Endometrial microvascular endothelial cells (primary cell): ENCODE measurements around the gene PLEKHB1. TPM values are rescaled to one million over a fixed set of nuclear protein-coding genes. Genes with fewer than 3 reads are reported as not detected.

Source experiments
- in situ Hi-C: cut with HindIII; loops from 2 replicates; pipeline ENCODE4 v1.10.0; 2017; ENCODE audit warnings: low sequenced_read_pairs, low pct_unique_long_range_greater_than_20kb; ENCODE audit errors: inconsistent ontology term
- total RNA-seq: library from RNA; depleted of rRNA; stranded (reverse); fragments of >200 nt; gene quantifications from one replicate; pipeline ENCODE4 v1.2.3, GENCODE V29; 2015; ENCODE audit errors: inconsistent ontology term

PLEKHB1 gene
- total RNA-seq, 1 donor from 2014 or later: not detected

DNA sequence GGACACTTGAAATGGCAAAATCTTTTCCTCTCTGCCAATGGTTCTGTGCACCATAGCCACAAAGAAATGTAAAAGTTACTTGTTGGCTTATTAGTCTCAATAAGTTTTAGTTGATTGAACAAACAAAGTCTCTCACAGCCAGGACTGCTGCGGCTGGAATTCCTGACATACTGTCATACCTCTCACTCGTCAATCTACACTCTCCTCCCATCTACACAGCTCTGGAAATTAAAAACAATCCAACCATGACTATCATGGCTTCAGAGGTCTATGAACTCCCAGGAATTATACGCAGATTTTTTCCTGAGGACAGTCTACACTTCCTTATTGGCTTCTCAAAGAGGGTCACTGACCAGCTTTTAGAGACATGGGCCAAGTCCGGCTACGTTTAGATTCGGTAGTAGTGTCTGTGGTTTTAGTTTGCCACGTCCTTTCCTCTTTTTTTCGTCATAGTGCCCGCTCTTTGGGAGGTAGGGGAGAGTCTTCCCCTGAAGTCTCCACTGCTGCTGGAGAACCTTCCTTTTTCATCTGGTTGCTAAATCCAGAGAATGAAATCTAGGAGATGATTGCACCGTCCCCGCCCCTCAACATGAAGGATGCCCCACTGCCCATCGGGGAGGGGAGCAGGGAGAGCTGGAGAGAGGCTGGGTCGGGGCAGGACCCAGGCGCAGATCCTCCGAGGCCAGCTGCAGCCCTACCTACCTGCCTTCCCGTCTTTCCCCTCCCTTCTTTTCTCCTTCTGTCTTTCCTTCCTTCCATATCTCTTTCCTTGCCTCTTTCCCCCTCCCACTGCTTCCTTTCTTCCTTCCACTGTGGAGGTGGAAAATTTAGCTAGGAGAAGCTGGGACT, 1.0 kb upstream of the PLEKHB1 start:
- in situ Hi-C loops: no loop called here

DNA sequence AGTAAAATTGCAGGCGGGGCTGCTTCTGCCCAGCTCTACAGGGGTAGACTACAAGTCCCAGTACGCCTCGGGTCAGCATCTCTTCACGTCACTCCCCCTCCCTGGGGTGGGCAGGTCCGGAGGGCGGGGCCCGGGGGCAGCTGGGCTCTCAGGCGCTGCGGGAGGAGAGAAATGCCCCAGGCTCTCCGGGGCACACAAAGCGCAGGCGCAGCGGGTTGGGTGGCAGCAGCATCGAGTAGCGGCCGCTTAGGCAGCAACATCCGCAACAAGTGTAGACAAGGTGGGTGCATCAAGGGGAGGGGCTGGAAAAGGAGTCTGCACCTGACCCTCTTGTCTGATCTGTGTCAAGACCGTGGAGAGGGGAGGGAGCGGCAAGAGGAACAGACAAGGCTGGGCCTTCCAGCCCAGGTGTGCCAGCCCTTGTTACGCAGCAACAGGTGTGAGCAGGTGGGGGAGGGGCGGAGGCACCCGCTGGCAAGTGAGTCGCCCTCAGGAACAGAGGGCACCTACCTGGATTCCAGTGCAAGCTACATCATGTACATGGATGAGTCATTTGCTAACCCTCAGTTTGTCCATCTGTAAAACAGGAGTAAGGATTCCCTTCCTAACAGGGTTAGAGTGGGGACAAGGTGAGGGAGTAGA, 1.2 kb downstream of the PLEKHB1 start:
- in situ Hi-C loops: no loop called here

DNA sequence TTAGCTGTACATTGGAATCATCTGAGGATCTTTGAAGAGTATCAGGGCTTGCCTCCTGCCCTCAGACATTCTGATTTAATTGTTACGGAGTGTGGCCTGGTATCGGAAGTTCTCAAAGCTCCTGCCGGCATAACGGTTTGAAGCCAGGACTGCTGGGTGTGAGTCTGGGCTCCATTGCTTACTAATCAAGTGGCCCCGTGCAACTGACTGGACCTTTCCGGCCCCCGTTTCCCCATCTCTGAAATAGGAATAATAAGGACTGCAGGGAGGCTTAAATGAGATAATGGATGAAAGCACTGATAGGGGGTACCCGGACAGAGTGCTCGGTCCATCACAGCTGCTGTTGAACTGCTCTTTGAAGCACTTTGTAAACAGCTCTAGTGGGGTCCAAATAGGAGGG, 1.7 kb downstream of the PLEKHB1 start:
- in situ Hi-C loops: no loop called here

DNA sequence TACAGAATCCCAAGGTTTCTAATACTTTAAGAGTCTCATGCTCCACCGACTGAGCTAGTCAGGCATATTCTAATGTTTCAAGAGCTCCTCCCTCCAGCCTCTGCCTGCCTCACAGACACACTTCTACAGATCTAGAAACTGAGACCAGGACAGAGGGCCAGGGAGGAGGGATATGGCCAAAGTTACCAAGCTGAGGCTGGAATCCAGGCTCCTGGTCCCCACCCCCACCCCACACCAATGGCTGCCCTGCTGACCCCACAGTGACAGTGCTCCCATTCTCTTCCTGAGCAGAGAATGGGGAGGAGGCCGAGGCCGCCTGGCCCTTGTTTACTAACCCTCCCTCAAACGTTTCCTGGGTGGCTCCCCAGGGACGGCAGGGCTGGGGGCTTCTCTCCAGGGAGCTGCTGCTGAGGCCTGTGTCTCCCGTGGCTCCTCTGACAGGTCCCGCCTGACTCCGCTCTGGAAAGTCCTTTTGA, 2.2 kb downstream of the PLEKHB1 start:
- in situ Hi-C loops: no loop called here

DNA sequence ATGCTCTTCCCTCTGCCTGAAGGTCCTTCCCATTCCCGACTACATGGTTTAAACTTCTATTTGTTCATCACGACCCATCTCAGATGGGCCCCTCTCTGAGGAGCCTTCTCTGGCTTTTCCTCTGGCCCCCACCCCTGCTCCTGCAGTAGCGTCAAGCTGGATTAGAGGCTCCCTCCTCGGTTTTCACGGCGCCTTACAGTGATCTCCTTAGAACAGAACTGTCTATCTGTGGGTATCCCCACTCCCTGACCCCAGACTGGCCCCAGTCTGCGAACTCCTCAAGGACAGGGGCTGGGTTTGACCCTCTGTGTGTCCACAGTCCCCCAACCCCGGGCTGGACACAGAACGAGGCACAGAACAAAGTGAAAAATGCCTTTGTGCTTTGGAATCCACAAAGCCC, 2.8 kb downstream of the PLEKHB1 start:
- in situ Hi-C loops: no loop called here

DNA sequence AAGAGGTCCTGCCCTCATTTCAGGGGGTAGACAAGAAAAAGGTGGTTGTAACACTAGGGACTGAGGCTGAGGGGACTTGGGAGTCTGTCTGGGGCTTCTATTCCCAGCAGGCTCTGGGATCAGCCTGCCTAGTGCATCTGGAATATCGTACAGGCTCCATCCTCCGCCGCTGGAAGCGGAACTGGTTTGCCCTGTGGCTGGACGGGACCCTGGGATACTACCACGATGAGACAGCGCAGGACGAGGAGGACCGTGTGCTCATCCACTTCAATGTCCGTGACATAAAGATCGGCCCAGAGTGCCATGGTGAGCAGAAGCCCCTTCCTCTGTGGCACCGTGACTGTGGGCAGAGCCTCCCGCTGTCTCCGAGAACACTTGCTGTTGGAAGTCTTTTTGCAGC, 4.0 kb downstream of the PLEKHB1 start:
- in situ Hi-C loops: no loop called here

DNA sequence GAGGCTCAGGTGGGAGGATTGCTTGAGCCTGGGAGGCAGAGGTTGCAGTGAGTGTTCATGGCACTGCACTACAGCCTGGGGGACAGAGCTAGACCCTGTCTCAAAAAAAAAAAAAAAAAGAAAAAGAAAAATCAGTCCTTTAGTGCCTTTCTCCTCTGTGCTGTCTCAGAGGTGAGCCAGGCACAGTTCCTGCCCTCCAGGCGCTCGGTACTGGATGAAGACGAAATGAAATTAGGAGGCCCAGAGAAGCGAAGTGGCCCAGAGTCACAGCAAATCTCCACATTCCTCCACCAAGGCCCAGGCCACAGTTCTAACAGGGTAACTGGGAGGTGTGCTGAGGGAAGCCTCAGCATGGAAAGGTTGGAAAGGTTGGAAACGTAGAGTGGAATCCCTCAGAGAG, 4.9 kb downstream of the PLEKHB1 start:
- in situ Hi-C loops: no loop called here

DNA sequence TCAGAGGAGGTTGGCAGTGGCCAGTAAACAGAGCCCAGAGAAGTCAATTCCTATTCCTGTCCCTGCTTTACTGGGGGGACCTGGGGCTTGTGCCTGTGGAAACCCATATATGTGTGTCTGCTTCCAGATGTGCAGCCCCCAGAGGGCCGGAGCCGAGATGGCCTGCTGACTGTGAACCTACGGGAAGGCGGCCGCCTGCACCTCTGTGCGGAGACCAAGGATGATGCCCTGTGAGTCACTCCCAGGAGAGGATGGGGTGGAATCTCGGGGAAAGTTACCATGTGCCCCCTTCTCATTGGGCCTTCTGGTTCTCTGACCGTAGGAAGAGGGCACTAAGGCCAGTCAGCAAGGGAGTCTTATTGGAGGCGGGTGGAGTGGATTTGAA, 5.3 kb downstream of the PLEKHB1 start:
- in situ Hi-C loops: no loop called here

DNA sequence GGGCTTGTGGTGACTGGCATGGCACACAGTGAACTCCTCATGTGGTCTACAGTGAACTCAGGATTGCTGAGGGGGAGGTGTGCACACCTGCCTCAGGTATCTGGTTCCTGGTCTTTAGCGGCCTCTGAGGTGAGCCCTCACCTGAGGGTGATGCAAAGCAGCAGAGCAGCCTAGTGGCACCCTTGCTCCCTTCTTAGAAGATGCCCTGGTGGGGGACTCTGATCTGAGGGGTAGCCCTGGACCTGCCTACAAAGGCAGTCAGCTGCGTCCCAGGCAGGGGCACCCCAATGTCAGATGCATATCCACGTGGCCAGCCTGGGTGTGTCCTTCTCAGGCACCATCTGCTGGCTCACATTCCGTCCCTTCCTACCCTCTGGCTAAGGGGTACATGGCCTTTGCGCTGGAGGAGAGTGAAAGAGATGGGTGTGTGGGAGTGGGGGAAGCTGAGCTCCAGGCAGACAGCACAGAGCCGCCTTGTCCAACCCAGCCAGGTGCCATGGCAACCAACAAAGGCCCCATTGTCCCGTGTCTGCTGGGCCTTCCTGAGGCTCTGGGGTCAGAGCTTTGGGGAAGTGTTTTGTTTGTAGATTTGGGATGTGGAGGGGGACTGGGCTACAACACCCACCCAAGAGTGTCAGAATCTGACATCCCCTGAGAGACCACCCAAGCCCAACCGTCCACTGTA, 5.8 kb downstream of the PLEKHB1 start:
- in situ Hi-C loops: no loop called here

DNA sequence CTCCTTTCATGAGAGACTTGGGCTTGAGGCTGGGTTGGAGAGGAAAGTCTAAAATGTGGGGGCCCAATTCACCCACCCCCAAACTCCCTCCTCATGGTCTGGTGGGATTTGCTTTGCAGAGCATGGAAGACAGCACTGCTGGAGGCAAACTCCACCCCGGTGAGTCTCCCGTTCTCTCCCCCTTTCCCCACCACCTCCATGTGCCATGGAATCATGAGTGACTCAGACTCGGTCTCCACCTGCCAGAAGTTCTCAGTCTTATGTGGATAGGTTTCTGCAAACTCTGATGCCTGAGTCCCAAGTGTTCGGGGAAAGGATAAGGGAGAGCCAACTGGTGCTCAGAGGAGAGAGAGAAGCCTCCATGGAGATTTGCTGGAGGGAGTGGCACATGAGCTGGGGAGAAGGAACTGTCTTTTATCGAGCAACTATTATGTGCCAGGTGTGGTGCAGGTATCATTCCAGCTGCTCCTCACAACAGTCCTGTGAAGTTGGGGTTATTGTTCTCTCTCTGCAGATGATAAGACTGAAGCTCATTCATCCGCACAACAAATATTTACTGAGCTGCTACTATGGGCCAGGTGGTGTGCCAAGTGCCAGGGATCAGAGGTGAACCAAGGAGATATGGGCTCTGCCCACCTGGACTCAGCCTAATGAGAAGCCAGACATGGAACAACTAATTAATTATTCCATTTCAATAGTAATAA, 6.6 kb downstream of the PLEKHB1 start:
- in situ Hi-C loops: no loop called here

DNA sequence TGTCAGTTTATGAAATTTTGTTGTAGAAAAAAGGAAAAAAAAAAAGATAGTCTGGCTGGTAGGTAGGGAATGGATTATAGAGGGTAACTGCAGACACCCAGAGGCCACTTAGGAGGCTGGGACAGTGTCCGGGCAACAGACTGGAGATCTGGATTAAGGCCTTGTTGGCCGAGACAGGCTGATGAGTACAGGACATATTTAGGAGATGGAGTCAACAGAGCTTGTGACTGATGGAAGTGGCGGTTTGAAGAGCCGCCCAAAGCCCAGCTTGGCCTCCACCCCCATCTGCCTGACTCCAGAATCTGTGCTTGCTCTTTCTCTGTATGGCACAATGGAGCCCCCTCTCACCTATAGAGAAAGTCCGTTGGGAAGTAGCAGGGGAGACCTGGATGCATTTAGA, 7.6 kb downstream of the PLEKHB1 start:
- in situ Hi-C loops: no loop called here

DNA sequence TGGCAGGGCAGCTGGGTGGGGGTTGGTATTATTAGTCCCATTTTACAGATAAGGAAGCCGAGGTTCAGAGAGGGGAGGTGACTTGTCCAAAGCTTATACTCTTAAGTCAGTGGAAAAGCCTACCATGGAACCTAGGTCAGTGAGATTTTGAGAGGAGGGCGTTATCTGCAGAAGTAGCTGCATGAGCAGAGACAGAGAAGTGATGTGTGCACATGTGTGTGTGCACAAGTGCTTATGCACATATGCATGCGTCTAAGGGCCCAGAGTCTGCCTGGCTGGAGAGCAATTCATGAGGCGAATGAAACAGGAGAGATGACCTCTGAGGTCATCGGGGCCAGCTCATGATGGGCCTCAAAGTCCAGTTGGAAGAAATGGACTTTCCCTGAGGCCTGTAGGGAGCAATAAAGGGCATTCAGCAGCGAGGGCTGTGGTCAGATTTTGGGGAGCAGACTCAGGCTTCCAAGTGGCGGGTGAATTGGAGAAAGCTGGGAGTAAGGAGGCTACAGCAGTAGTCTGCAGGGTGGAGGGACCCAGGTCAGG, 8.2 kb downstream of the PLEKHB1 start:
- in situ Hi-C loops: no loop called here

DNA sequence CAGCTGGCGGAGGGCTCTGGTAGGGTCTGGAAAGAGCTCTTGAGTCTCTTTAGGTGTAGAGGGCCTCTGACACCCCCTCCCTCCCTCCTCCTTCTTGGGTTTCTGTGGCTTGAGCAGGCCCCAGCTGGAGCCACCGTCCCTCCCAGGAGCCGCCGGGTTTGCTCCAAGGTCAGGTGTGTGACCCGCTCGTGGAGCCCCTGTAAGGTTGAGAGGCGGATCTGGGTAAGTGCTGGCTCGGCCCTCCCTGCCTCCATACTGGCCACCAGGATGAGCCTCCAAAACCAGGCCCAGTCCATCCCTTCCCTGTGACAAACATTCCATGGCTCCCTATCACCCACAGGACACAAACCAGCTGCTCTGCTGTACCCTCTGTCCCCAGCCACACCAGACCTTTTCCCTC, 9.3 kb downstream of the PLEKHB1 start:
- in situ Hi-C loops: no loop called here

DNA sequence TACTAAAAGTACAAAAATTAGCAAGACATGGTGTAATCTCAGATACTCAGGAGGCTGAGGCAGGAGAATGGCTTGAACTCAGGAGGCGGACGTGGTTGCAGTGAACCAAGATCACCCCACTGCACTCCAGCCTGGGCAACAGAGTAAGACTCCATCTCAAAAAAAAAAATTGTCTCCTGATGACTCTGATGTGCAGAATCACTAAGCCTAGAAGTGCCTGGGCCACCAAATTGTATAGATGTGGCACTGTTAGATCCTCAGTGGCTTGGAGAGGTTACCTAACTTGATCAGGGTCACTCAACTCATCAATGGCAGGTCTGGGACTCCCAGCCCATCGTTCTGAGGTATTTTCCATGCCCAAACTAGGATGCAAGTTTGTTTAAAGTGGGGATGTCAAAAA, 10.6 kb downstream of the PLEKHB1 start:
- in situ Hi-C loops: no loop called here

DNA sequence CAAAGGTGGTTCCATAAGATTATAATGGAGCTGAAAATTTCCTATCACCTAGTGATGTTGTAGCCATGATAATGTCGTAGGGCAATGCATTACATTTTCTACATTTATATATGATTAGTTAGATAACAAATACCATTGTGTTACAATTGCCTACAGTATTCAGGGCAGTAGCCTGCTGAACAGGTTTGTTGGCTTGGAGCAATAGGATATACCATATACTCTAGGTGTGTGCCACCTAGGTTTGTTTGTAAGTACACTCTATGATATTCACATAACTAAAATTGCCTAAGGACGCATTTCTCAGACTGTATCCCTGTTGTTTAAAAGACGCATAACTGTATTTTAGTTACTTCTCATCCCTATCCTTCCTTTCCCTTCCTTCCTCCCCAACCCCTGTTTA, 13.6 kb downstream of the PLEKHB1 start:
- in situ Hi-C loops: no loop called here

DNA sequence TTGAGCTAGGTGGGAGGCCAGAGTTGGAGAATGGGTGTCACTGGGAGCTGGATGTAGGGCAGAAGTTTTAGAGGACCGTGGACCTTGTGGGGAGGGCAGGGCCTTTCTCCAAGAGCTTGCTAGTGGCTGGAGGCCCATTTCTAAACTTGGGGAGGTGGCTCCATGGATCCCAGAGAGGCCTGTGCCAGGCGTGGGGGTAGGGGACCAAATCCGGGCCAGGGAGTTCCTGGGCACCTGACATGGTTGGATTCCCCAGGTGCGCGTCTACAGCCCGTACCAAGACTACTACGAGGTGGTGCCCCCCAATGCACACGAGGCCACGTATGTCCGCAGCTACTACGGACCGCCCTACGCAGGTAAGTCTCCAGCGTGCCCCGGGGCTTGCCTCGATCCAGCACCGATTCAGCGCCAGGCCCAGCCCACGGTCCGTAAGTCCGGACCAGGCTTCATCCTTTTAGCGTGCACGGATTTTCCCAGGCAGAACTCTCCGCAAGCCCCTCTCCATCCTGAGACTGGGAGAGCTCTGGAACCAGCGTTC, 14.2 kb downstream of the PLEKHB1 start:
- in situ Hi-C loops: no loop called here

DNA sequence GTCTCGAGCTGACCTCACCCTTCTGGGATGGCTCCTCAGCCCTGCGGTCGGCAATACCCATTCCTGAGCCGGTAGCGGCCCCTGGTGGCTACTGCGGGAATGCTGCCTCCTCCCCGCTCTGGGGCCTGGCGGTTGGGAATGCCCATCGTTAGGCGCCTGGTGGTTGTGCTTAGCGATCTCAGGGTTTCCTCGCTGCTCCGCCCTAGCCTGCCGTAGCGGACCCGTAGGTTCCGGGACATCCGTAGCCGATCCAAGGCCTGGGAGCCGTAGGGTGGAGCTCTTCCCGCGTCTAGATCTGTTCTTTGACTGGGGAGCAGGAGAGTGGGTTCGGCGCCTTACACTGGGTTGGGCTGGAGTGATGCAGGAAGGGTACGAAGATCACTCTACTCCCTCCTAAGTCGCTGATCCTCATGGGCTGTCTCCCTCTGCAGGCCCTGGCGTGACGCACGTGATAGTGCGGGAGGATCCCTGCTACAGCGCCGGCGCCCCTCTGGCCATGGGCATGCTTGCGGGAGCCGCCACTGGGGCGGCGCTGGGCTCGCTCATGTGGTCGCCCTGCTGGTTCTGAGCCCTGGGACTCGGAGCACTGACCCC, 14.8 kb downstream of the PLEKHB1 start:
- in situ Hi-C loops: no loop called here

DNA sequence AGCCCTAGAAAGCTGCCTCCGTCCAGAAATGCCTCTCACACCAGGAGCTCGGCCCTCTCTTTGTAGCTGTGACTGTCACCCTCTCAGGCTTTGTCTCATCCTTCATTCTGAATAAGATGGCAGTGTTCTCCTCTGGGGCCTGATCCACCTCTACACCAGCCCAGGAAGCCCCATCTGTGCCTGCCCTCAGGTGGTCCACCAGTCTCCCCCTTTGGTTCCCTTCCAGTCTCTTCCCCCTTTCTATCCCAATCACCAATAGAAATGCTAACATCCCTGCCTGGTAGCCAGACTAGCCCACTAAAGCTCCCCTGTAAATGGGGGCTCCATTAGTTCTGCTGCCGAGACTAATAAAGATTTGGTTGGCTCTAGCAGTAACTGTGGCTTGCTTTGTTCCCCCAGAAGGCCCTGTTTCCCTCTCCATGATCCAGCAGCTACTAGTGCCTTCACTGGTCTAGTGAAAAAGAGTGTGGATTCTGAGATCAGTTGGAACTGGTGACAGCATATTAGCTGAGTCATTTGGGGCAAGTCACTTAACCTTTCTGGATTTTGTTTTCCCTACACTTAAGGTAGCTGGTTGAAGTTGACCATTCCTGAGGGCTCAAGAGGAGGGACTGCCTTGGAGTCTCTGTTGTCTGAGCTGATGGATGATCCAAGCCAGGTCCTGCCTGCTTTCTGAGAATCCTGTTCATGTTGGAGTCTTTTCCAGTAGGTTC, 16.2 kb downstream of the PLEKHB1 start:
- in situ Hi-C loops: no loop called here
